Embryonic facial prominence (tissue), 1 donor: ENCODE data around the gene ACP3.

Source experiments
- DNase-seq: peaks from one replicate; pipeline ENCODE4 v3.0.0-alpha.2; 2016; ENCODE audit errors: extremely low spot score

Gene ACP3

GRCh38 chr3:132406587-132406986 is 89.4 kb downstream of the ACP3 start:
- DNase-seq = no peak

- DNase-seq = no peak
These were observed 89.8 kb downstream of the ACP3 start for GRCh38 chr3:132407025-132407424.
